GM12878 (cell line): ENCODE results near the gene GPHB5.

Experiments used
- CEBPB ChIP-seq, 2 experiments: fragments of 150-350 bp in 1 of 2; IDR thresholded peaks; 2 replicates each; pipeline ENCODE4 v1.6.1; 2012 to 2014; ENCODE audit warnings: low read depth in 2 of 2, low read length in 2 of 2, borderline replicate concordance in 1 of 2, inconsistent platforms in 1 of 2
- ESRRA ChIP-seq: IDR thresholded peaks from 2 replicates; pipeline ENCODE4 v1.6.1; 2012; ENCODE audit warnings: mild to moderate bottlenecking, low read length, improper control_type of control experiment
- POLR2AphosphoS5 ChIP-seq: IDR thresholded peaks from 2 replicates; pipeline ENCODE4 v1.6.1; 2011; ENCODE audit warnings: mild to moderate bottlenecking, low read length, inconsistent platforms
- RBBP5 ChIP-seq: fragments of 200-600 bp; sonication (generic); conservative IDR thresholded peaks from 2 replicates; pipeline ENCODE4 v1.6.1; 2016
- RFX5 ChIP-seq: IDR thresholded peaks from 2 replicates; pipeline ENCODE4 v1.6.1; 2011; ENCODE audit warnings: low read depth, low read length, improper control_type of control experiment
- SIN3A ChIP-seq: IDR thresholded peaks from 2 replicates; pipeline ENCODE4 v1.6.1; 2012; ENCODE audit warnings: low read depth, low read length, improper control_type of control experiment
- SUZ12 ChIP-seq: fragments of 200-600 bp; sonication (generic); IDR thresholded peaks from one replicate; pipeline ENCODE4 v1.6.1; 2018; ENCODE audit warnings: antibody characterized with exemption, mild to moderate bottlenecking; ENCODE audit not compliant: unreplicated experiment
- ZSCAN29 ChIP-seq: fragments of 450-650 bp; IDR thresholded peaks from 2 replicates; pipeline ENCODE4 v1.6.1; 2017; ENCODE audit warnings: mild to moderate bottlenecking, moderate library complexity
- TF ChIP-seq, protein P1 (sequence below): IDR thresholded peaks from 2 replicates; pipeline ENCODE4 v1.6.1; 2011; ENCODE audit warnings: low read depth, low read length, improper control_type of control experiment, borderline replicate concordance
- TF ChIP-seq, protein P2 (sequence below): fragments of 450-650 bp; IDR thresholded peaks from 2 replicates; pipeline ENCODE4 v1.6.1; 2016; ENCODE audit warnings: mild to moderate bottlenecking
- TF ChIP-seq, protein P3 (sequence below): IDR thresholded peaks from 2 replicates; pipeline ENCODE4 v1.6.1; 2012; ENCODE audit warnings: mild to moderate bottlenecking, low read depth, low read length

DNA sequence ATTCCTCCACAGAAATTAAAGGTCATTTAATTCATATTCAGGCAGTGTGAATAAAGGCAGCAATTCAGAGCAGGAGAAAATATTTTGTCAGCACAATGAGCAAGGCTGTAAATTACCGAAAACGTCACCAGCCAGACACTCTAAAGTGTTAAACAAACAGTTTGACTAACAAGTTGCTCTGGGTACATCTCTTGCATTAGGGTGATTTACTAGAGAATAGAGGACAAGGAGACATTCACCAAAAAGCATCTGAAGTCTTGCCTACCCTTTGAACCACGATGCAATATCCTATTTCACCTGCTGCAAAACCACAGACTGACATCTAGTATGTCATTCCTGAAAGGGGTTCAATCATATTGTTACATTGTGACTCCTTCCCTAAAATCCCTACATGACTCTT is 27.1 kb upstream of the GPHB5 start:
- no peak for TF ChIP-seq POLR2AphosphoS5
- no peak for TF ChIP-seq CEBPB (IDR thresholded peaks at IDR 0.05; ENCODE audit: borderline replicate concordance in 1 of 2, low read depth in 2 of 2, low read length in 2 of 2)
- TF ChIP-seq SIN3A: no peak
- TF ChIP-seq, protein P1, sequence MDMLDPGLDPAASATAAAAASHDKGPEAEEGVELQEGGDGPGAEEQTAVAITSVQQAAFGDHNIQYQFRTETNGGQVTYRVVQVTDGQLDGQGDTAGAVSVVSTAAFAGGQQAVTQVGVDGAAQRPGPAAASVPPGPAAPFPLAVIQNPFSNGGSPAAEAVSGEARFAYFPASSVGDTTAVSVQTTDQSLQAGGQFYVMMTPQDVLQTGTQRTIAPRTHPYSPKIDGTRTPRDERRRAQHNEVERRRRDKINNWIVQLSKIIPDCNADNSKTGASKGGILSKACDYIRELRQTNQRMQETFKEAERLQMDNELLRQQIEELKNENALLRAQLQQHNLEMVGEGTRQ: no peak
- no peak for TF ChIP-seq RFX5
- TF ChIP-seq, protein P2, sequence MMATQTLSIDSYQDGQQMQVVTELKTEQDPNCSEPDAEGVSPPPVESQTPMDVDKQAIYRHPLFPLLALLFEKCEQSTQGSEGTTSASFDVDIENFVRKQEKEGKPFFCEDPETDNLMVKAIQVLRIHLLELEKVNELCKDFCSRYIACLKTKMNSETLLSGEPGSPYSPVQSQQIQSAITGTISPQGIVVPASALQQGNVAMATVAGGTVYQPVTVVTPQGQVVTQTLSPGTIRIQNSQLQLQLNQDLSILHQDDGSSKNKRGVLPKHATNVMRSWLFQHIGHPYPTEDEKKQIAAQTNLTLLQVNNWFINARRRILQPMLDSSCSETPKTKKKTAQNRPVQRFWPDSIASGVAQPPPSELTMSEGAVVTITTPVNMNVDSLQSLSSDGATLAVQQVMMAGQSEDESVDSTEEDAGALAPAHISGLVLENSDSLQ: no peak
- TF ChIP-seq ZSCAN29: no peak
- TF ChIP-seq, protein P3, sequence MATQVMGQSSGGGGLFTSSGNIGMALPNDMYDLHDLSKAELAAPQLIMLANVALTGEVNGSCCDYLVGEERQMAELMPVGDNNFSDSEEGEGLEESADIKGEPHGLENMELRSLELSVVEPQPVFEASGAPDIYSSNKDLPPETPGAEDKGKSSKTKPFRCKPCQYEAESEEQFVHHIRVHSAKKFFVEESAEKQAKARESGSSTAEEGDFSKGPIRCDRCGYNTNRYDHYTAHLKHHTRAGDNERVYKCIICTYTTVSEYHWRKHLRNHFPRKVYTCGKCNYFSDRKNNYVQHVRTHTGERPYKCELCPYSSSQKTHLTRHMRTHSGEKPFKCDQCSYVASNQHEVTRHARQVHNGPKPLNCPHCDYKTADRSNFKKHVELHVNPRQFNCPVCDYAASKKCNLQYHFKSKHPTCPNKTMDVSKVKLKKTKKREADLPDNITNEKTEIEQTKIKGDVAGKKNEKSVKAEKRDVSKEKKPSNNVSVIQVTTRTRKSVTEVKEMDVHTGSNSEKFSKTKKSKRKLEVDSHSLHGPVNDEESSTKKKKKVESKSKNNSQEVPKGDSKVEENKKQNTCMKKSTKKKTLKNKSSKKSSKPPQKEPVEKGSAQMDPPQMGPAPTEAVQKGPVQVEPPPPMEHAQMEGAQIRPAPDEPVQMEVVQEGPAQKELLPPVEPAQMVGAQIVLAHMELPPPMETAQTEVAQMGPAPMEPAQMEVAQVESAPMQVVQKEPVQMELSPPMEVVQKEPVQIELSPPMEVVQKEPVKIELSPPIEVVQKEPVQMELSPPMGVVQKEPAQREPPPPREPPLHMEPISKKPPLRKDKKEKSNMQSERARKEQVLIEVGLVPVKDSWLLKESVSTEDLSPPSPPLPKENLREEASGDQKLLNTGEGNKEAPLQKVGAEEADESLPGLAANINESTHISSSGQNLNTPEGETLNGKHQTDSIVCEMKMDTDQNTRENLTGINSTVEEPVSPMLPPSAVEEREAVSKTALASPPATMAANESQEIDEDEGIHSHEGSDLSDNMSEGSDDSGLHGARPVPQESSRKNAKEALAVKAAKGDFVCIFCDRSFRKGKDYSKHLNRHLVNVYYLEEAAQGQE: no peak
- TF ChIP-seq RBBP5: no peak
- TF ChIP-seq SUZ12: no peak
- TF ChIP-seq ESRRA: no peak
